GDM1 (cell line): ENCODE data around the gene SMIM43.

Experiments
- DNase-seq: peaks from one replicate; lab custom pipeline; 2025; lab: John Stamatoyannopoulos, UW

The SMIM43 gene

GRCh38 chr4:121764702-121765367 is at the start of gene SMIM43:
Gene SMIM43 (minus strand): TSS chr4:121765164. CDS start chr4:121765105, 59 bp downstream.
- DNase-seq, result no peak

DNA sequence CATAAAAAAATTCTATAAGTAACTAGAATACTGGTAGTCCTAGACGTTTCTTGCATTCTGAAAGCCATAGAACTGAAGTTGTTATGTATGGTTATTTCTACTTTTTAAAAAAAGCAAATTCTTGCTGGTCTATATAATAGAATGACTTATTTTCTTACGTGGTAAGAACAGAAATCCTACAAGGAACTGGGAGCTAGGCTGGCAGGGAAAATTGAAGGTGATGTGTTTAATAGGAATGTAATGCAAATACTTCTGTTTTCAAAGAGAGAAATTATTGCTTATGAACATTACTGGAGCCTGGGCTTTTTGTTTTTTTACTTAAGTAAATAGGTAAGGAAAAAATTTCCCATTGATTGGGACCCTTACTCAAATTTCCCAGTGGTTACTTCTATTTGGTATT is 49.8 kb upstream of the SMIM43 start:
- no peak for DNase-seq

GRCh38 chr4:121811122-121811521 is 46.2 kb upstream of the SMIM43 start:
- no peak for DNase-seq

DNA sequence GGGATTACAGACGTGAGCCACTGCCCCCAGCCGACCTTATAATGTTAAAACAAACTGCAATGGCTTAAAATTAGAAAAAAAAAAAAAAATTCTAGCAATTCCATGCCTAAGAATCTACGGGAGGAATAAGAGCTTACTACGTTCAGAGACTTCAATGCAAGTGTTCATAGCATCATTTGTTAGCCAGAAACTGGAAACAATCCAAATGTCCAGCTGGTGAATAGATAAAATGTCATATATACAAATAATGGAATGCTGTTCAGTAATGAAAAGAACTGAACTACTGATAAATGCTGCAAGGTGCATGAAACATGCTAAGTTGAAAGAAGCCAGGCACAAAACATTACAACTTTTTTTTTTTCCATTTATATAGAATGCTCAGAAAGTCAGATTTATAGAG is 41.4 kb upstream of the SMIM43 start:
- DNase-seq, result no peak

- DNase-seq, result no peak
Measured at GRCh38 chr4:121801715-121802075, 36.7 kb upstream of the SMIM43 start.

DNA sequence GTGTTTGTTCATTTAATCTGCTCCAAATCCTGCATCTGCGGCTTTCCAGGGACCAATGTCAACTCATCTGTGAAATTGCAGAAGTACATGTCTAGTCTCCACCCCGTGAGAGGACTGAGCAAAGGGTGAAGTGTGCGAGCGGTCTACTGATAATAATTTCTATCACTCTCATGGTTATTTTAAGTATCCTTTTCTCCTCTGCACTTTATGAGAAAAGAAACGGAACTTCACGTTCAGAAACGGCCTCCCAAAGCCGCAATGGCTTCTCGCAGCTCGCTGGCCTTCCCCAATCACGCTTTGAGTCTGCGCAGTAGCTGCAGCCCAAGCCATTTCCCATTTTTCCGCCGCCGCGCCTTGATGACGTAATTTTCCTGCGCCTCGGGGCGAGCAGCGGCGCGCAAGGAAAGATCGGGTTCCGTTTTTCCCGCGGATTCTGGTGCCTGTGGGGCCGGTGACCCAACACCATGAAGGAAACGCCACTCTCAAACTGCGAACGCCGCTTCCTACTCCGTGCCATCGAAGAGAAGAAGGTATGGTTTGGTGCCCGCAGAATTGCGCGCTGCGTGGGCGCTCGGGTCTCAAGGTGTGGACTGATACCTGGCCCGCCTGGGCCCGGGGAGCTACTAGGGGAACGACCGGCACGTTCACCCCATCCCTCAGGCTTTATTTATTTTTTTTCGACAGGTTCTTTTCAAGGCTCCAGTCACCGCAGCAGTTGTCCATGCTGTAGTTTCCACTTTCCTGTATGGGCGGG is 36.2 kb upstream of the SMIM43 start, which contains the start of gene EXOSC9:
TSS of gene EXOSC9 (plus strand) at position 363 of the 754 bp plus-strand sequence. CDS start at position 465, 102 bp downstream.
- DNase-seq, result peak; percentile 89

GRCh38 chr4:121800638-121800960 is 35.6 kb upstream of the SMIM43 start:
- DNase-seq, result no peak

DNA sequence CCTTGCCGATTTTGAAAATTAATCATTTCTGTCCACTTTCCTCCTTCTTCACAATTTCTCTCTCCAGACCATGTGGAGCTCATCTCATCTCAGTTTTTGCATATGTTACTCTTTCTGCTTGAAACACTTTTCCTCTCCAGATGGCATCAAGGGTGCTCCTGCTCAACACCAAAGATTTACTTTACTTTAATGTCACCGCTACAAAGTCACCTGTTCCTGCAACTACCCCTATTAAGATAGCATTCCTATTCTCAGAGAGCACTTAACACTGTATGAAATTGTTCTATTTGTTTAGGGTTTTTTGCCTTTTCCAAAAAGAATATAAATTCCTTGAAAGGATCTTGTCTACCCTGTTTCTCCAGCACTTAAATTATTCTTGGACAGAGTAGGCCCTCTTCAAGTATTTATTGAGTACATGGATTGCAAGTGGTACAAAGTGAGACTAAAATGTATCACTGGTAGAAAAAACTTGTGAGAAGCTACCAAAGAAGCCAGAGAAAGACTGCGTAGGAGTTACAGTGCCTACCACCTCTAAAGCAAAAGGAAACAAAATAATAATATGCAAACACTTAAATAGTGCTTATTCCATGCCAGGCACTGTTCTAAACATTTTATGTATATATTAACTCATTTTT is 35.0 kb upstream of the SMIM43 start:
- DNase-seq, result no peak

DNA sequence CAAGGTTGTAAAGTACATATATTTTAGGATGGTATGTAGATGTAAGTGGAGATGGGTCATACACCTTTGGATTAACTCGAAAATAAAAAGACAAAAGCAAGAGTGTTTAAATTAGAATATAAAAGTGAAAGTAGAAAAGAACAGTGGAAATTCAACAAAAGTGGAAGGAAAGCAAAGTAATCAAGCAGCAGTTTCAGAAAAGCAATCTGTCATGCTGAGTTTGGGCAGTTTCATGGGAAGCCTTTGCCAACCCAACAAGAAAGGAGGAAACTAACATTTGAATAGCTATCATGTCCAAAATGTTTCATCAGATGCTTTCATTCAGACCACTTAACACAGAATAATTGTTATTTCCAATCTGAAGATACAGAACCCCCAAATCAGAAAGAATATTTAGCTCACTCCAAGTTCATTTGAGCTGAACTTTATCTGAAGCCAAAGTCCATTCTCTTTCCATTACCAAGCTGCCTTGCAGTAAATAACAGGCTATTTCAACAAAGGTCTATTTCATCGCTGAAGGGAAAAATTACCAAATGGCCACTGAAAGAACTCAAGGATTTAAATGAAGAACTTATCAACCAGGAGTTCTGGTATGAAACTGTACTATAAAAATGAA is 34.4 kb upstream of the SMIM43 start:
- DNase-seq, result no peak

- DNase-seq, result no peak
Measured at GRCh38 chr4:121796283-121796682, 31.3 kb upstream of the SMIM43 start.

GRCh38 chr4:121794505-121795188 is 29.7 kb upstream of the SMIM43 start:
- DNase-seq, result no peak

- DNase-seq, result no peak
Measured at GRCh38 chr4:121792966-121793365, 28.0 kb upstream of the SMIM43 start.

- no peak for DNase-seq
Measured at GRCh38 chr4:121791481-121791880, 26.5 kb upstream of the SMIM43 start.

DNA sequence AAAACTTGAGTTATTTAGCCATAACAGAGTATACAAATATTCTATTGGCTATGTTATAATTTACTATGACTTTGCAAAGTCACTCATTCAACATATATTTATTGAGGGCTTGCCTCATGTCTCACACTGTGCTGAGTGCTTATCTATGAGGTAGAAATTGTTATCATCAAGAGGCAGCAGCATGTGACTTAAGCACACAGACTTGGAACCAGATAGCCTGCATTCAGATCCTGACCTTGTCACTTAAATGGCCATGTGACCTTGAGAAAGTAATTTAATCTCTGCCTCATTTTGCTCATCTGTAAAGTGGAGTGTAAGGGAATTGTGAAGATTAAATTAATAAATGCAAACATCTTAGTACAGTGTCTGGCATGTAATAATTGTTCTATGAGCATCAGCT is 26.0 kb upstream of the SMIM43 start:
- no peak for DNase-seq

DNA sequence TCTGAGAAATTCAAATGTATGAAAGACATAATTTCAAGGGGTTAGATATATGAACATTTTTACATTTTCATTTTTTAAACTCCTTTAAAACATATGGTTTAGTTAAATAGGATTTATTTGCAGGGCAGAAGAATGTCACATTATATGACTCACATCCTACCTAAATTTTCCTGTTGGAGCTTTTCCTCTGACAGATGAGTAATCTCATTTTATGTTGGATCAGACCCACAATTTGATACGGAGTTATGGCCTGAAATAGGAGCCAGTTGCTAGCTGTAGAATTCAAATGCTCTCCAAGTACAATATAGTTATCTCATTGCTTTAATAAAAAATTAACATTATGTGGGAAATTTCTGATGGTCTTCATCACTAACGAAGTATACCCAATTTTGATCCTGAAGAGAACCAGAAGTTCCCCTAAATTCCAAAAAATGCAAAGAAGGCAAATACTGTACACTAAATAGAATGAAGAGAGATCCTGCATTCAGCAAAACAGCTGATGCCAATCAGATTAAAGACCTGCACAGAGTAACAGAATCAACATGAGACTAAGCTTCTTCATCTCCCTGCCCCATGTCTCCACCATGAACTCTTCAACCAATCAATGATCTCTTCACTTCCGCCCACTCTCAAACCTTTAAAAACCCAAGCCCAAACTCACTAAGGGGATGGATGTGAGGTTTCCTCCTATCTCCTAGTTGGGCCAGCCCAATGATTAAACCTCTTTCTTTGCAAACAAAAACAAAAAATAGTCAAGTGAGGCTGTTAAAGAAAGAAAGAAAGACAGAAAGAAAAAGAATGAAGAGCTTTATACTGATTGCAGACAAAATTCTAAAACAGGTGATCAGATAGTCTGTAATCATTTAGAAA is 25.2 kb upstream of the SMIM43 start:
- no peak for DNase-seq

DNA sequence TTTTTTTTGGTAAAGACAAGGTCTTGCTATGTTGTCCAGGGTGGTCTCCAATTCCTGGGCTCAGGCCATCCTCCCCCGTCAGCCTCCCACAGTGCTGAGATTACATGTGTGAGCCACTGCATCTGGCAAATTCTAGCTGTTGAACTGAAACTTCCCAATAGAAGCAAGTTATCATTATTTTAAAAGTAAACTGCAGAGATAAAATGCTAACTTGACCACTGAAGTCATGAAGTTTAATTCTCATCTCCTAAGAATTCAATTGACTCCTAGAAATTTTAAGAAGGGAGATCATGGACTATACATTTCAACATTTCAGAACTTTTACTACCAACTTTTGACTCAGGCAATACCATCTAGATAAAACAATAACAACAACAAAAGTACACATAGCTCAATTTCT is 24.5 kb upstream of the SMIM43 start:
- DNase-seq, result no peak

GRCh38 chr4:121788896-121789295 is 23.9 kb upstream of the SMIM43 start:
- no peak for DNase-seq

- no peak for DNase-seq
Measured at GRCh38 chr4:121786221-121786620, 21.3 kb upstream of the SMIM43 start.

GRCh38 chr4:121785479-121785878 is 20.5 kb upstream of the SMIM43 start:
- no peak for DNase-seq

DNA sequence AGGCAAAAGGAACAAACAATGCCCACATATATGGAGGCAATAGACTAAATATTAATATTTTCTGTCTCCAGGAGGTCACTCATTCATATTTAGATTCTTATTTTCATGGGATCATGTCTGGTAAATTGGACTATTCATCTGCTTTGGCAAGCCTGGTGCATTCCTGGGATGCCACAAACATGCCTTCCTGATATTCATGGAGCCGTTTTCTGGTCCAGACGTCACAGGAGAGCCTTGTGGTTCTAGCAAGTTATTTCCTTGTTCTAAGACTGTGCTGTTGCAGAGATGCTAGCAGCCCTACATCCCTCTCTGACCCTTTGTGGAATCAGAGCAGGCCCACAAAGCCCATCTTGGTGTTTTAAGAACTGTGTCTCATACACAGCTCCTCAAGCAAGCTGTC is 20.0 kb upstream of the SMIM43 start:
- no peak for DNase-seq

DNA sequence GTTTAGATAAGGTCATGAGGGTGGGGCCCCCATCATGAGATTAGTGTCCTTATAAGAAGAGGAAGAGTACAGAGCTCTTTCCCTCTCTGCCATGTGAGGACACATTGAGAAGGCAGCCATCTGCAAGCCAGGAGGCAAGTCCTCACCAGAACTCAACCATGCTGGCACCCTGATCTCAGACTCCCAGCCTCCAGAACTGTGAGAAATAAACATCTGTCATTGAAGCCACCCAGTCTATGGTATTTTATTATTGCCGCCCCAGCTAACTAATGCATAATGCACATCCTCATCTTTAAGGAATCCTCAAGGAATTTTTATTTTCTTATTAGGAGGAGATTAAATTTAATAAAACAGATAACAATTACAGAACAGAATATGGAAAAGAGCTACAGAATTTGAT is 19.4 kb upstream of the SMIM43 start:
- DNase-seq, result no peak
